HepG2 (cell line): ENCODE results near the gene BTBD3. TPM values are rescaled to one million over a fixed set of nuclear protein-coding genes. Genes with fewer than 3 reads are reported as not detected.

Experiments
- PAWR ChIP-seq: sonication (generic); formaldehyde crosslinking; IDR thresholded peaks from 2 replicates; pipeline ENCODE4 v1.4.0; 2020; ENCODE audit warnings: missing genetic modification reagents, mild to moderate bottlenecking, borderline replicate concordance
- RFXANK ChIP-seq: IDR thresholded peaks from 2 replicates; pipeline ENCODE4 v1.6.1; 2016
- SKI ChIP-seq: fragments of 450-650 bp; IDR thresholded peaks from one replicate; pipeline ENCODE4 v1.6.1; 2018; ENCODE audit warnings: mild to moderate bottlenecking; ENCODE audit not compliant: partially characterized antibody
- SRSF9 ChIP-seq: fragments of 200-400 bp; formaldehyde crosslinking; IDR thresholded peaks from 2 replicates; pipeline ENCODE4 v1.6.1; 2018; ENCODE audit warnings: borderline replicate concordance, mild to moderate bottlenecking, low read depth, low read length; ENCODE audit not compliant: insufficient read depth, poor library complexity, severe bottlenecking
- ZBTB43 ChIP-seq: sonication (generic); formaldehyde crosslinking; conservative IDR thresholded peaks from 2 replicates; pipeline ENCODE4 v1.4.0; 2020; ENCODE audit warnings: missing genetic modification reagents
- ZC3H4 ChIP-seq: sonication (generic); formaldehyde crosslinking; IDR thresholded peaks from 2 replicates; pipeline ENCODE4 v1.4.0; 2020; ENCODE audit warnings: missing genetic modification reagents, borderline replicate concordance
- ZFYVE20 ChIP-seq: sonication (generic); formaldehyde crosslinking; IDR thresholded peaks from 2 replicates; pipeline ENCODE4 v1.8.0; 2023; ENCODE audit warnings: low read depth, mild to moderate bottlenecking, moderate library complexity, missing genetic modification reagents, borderline replicate concordance
- ZNF607 ChIP-seq: sonication (generic); formaldehyde crosslinking; IDR thresholded peaks from 2 replicates; pipeline ENCODE4 v1.5.1; 2020; ENCODE audit warnings: missing genetic modification reagents, mild to moderate bottlenecking, borderline replicate concordance
- ZNF781 ChIP-seq: sonication (generic); formaldehyde crosslinking; IDR thresholded peaks from 2 replicates; pipeline ENCODE4 v1.5.1; 2020; ENCODE audit warnings: borderline replicate concordance, mild to moderate bottlenecking, missing genetic modification reagents; ENCODE audit errors: not compliant biosample characterization
- polyA plus RNA-seq, 8 experiments: library from polyadenylated mRNA; depleted of rRNA in 3 of 8; stranded (reverse) in 7 of 8; unstranded in 1 of 8; fragments of >200 nt; fragmentation: Illumina TruSeq in 4 of 8; extraction: Trizol in 4 of 8; gene quantifications; 2 replicates each; pipeline versions ENCODE4 v1.2.1 to v1.2.3, GENCODE V29; 2011 to 2016; ENCODE audit warnings: low read depth in 4 of 8, missing spikeins in 1 of 8, mixed read lengths in 1 of 8; ENCODE audit not compliant: insufficient read depth in 1 of 8
- total RNA-seq, 5 experiments: library from RNA; depleted of rRNA; stranded (reverse); fragments of >200 nt; fragmentation: Illumina TruSeq; extraction: Trizol; gene quantifications; 2 replicates each; pipeline ENCODE4 v1.2.3, GENCODE V29; 2016; ENCODE audit warnings: low read depth in 1 of 5
- TF ChIP-seq, protein P1 (sequence below): sonication (generic); formaldehyde crosslinking; IDR thresholded peaks from 2 replicates; pipeline ENCODE4 v1.5.1; 2020; ENCODE audit warnings: mild to moderate bottlenecking, missing genetic modification reagents, moderate library complexity
- TF ChIP-seq, protein P2 (sequence below): sonication (generic); formaldehyde crosslinking; IDR thresholded peaks from 2 replicates; pipeline ENCODE4 v1.4.0; 2020; ENCODE audit warnings: missing genetic modification reagents, borderline replicate concordance
- TF ChIP-seq, protein P3 (sequence below): sonication (generic); formaldehyde crosslinking; IDR thresholded peaks from 2 replicates; pipeline ENCODE4 v1.4.0; 2020; ENCODE audit warnings: missing genetic modification reagents
- TF ChIP-seq, protein P4 (sequence below): sonication (generic); formaldehyde crosslinking; IDR thresholded peaks from 2 replicates; pipeline ENCODE4 v1.8.0; 2022; ENCODE audit warnings: mild to moderate bottlenecking, missing genetic modification reagents, moderate library complexity

The BTBD3 gene
- total and polyA plus RNA-seq, 2 of the 13 experiments (the other 11 are each of a cell fraction or from before 2014, with no cell fraction given), result 32.2 to 41.8 TPM

DNA sequence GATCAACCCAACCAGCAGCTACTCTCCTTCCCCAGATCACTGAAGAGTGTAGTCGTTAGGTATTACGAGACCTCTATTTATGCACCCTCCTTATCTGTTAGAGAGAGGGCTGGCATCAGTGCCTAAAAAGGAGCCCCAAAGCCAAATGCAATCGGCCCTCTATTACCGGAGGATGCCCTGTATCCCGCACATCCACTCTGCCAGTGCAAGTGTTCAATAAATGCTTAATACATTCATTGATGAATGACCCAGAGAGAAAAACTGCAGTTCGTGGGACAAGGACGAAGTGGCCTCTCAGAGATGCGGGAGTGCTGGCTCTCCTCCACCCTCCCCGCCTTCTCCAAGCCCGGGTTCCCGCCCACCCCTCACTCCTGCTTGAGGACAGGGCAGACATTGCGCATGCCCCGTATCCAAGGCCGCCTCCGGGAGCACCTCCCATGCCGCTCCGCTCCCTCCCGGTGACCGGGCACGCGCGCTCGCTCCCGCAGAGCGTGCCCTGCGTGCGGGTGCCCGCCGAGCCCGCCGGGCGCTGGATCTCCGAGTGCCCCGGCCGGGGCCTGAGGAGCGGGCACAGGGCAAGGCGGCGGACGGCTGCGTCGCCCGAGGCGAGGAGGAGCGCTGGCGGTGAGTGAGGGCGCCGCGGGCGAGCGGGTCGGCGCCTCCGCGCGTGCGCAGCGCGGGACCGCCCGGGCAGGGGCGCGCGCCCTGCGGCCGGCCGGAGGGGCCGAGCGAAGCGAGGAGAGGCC, 27.2 kb upstream of the BTBD3 start (continued):
- TF ChIP-seq ZC3H4 (CRISPR knock-in tag) (no peak), RFXANK (CRISPR knock-in tag) (no peak), SRSF9 (no peak), ZFYVE20 (CRISPR knock-in tag) (0 out of 2 replicates have a peak, but pooled peaks have one; percentile 41), ZNF781 (CRISPR knock-in tag) (no peak), PAWR (CRISPR knock-in tag) (no peak), ZNF607 (no peak), SKI (peak; percentile 80), ZBTB43 (CRISPR knock-in tag) (peak; percentile 66; the same call in 1 of the 2 replicates)
- TF ChIP-seq, protein P1, sequence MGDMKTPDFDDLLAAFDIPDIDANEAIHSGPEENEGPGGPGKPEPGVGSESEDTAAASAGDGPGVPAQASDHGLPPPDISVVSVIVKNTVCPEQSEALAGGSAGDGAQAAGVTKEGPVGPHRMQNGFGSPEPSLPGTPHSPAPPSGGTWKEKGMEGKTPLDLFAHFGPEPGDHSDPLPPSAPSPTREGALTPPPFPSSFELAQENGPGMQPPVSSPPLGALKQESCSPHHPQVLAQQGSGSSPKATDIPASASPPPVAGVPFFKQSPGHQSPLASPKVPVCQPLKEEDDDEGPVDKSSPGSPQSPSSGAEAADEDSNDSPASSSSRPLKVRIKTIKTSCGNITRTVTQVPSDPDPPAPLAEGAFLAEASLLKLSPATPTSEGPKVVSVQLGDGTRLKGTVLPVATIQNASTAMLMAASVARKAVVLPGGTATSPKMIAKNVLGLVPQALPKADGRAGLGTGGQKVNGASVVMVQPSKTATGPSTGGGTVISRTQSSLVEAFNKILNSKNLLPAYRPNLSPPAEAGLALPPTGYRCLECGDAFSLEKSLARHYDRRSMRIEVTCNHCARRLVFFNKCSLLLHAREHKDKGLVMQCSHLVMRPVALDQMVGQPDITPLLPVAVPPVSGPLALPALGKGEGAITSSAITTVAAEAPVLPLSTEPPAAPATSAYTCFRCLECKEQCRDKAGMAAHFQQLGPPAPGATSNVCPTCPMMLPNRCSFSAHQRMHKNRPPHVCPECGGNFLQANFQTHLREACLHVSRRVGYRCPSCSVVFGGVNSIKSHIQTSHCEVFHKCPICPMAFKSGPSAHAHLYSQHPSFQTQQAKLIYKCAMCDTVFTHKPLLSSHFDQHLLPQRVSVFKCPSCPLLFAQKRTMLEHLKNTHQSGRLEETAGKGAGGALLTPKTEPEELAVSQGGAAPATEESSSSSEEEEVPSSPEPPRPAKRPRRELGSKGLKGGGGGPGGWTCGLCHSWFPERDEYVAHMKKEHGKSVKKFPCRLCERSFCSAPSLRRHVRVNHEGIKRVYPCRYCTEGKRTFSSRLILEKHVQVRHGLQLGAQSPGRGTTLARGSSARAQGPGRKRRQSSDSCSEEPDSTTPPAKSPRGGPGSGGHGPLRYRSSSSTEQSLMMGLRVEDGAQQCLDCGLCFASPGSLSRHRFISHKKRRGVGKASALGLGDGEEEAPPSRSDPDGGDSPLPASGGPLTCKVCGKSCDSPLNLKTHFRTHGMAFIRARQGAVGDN (CRISPR knock-in tag), result peak; percentile 70
- TF ChIP-seq, protein P2, sequence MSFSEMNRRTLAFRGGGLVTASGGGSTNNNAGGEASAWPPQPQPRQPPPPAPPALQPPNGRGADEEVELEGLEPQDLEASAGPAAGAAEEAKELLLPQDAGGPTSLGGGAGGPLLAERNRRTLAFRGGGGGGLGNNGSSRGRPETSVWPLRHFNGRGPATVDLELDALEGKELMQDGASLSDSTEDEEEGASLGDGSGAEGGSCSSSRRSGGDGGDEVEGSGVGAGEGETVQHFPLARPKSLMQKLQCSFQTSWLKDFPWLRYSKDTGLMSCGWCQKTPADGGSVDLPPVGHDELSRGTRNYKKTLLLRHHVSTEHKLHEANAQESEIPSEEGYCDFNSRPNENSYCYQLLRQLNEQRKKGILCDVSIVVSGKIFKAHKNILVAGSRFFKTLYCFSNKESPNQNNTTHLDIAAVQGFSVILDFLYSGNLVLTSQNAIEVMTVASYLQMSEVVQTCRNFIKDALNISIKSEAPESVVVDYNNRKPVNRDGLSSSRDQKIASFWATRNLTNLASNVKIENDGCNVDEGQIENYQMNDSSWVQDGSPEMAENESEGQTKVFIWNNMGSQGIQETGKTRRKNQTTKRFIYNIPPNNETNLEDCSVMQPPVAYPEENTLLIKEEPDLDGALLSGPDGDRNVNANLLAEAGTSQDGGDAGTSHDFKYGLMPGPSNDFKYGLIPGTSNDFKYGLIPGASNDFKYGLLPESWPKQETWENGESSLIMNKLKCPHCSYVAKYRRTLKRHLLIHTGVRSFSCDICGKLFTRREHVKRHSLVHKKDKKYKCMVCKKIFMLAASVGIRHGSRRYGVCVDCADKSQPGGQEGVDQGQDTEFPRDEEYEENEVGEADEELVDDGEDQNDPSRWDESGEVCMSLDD (CRISPR knock-in tag), result no peak; the same call in 1 of the 2 replicates
- TF ChIP-seq, protein P3, sequence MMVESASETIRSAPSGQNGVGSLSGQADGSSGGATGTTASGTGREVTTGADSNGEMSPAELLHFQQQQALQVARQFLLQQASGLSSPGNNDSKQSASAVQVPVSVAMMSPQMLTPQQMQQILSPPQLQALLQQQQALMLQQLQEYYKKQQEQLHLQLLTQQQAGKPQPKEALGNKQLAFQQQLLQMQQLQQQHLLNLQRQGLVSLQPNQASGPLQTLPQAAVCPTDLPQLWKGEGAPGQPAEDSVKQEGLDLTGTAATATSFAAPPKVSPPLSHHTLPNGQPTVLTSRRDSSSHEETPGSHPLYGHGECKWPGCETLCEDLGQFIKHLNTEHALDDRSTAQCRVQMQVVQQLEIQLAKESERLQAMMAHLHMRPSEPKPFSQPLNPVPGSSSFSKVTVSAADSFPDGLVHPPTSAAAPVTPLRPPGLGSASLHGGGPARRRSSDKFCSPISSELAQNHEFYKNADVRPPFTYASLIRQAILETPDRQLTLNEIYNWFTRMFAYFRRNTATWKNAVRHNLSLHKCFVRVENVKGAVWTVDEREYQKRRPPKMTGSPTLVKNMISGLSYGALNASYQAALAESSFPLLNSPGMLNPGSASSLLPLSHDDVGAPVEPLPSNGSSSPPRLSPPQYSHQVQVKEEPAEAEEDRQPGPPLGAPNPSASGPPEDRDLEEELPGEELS, result no peak
- TF ChIP-seq, protein P4, sequence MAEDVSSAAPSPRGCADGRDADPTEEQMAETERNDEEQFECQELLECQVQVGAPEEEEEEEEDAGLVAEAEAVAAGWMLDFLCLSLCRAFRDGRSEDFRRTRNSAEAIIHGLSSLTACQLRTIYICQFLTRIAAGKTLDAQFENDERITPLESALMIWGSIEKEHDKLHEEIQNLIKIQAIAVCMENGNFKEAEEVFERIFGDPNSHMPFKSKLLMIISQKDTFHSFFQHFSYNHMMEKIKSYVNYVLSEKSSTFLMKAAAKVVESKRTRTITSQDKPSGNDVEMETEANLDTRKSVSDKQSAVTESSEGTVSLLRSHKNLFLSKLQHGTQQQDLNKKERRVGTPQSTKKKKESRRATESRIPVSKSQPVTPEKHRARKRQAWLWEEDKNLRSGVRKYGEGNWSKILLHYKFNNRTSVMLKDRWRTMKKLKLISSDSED (CRISPR knock-in tag), result no peak
